Panc1 (cell line): ENCODE measurements around the gene EGFLAM. TPM values are rescaled to one million over a fixed set of nuclear protein-coding genes. Genes with fewer than 3 reads are reported as not detected.

Experiments used
- ATAC-seq: fragments of 200-7000 bp; cut with Tn5 transposase; 2 replicates; pipeline ENCODE4 v1.9.1; 2020; ENCODE audit warnings: mild to moderate bottlenecking, moderate library complexity
- BruUV-seq: library from RNA; stranded (reverse); fragments of 400-500 nt; replicated peaks from 2 replicates; lab custom pipeline; 2021; lab: Mats Ljungman, UMichigan
- CTCF ChIA-PET: fragments of 300-600 bp; sonication (Branson Sonifier 250); formaldehyde crosslinking; loops from one replicate; lab custom pipeline; 2022; ENCODE audit warnings: antibody characterized with exemption; lab: Charles Lee
- POLR2A ChIA-PET: fragments of 300-600 bp; sonication (Branson Sonifier 250); formaldehyde crosslinking; loops from one replicate; lab custom pipeline; 2022; ENCODE audit warnings: antibody characterized with exemption; lab: Charles Lee
- DNase-seq: peaks from one replicate; pipeline ENCODE4 v3.0.0-alpha.2; 2010; ENCODE audit warnings: low read depth, low spot score
- H3K27ac ChIP-seq: 2 replicates; pipeline ENCODE4 v1.5.1; 2011; ENCODE audit warnings: mild to moderate bottlenecking, low read length, inconsistent platforms
- H3K27me3 ChIP-seq: fragments of 200-500 bp; sonication (Bioruptor generic); 2 replicates; pipeline ENCODE4 v1.6.0; 2014; ENCODE audit warnings: low read length, inconsistent platforms; ENCODE audit not compliant: control insufficient read depth, insufficient read depth
- H3K36me3 ChIP-seq: fragments of 200-500 bp; sonication (Bioruptor generic); 2 replicates; pipeline ENCODE4 v1.5.1; 2014; ENCODE audit warnings: inconsistent platforms, mild to moderate bottlenecking, low read length, moderate library complexity; ENCODE audit not compliant: control insufficient read depth, insufficient read depth
- H3K4me1 ChIP-seq: 2 replicates; pipeline ENCODE4 v1.5.1; 2011; ENCODE audit warnings: inconsistent platforms, mild to moderate bottlenecking, low read length, moderate library complexity; ENCODE audit not compliant: control insufficient read depth, insufficient read depth
- H3K4me3 ChIP-seq, 2 experiments: 2 replicates each; pipeline ENCODE4 v1.5.1; 2011 to 2012; ENCODE audit warnings: low read depth in 2 of 2, low read length in 2 of 2, mild to moderate bottlenecking in 2 of 2, inconsistent platforms in 1 of 2, moderate library complexity in 1 of 2
- H3K9me3 ChIP-seq: fragments of 200-500 bp; sonication (Bioruptor generic); 2 replicates; pipeline ENCODE4 v1.5.1; 2014; ENCODE audit warnings: low read depth, mild to moderate bottlenecking, inconsistent platforms, low read length, moderate library complexity; ENCODE audit not compliant: control insufficient read depth, insufficient read depth
- CTCF ChIP-seq: fragments of 450-650 bp; IDR thresholded peaks from 2 replicates; pipeline ENCODE4 v1.5.1; 2017; ENCODE audit warnings: mild to moderate bottlenecking
- POLR2AphosphoS5 ChIP-seq: IDR thresholded peaks from 2 replicates; pipeline ENCODE4 v1.6.1; 2012; ENCODE audit warnings: mild to moderate bottlenecking, low read depth, low read length, moderate library complexity
- REST ChIP-seq, 2 experiments: IDR thresholded peaks; 2 replicates each; pipeline ENCODE4 v1.6.1; 2011 to 2012; ENCODE audit warnings: low read depth in 2 of 2, control low read depth in 1 of 2, low read length in 1 of 2, mild to moderate bottlenecking in 1 of 2, moderate library complexity in 1 of 2; ENCODE audit not compliant: insufficient read depth in 1 of 2
- SIN3A ChIP-seq: IDR thresholded peaks from 2 replicates; pipeline ENCODE4 v1.6.1; 2012; ENCODE audit warnings: low read depth, mild to moderate bottlenecking, low read length, moderate library complexity, borderline replicate concordance; ENCODE audit not compliant: insufficient read depth
- TCF7L2 ChIP-seq: IDR thresholded peaks from 2 replicates; pipeline ENCODE4 v1.6.1; 2011; ENCODE audit warnings: mild to moderate bottlenecking, low read depth, low read length, inconsistent platforms
- in situ Hi-C: cut with HindIII; loops from 2 replicates; pipeline ENCODE4 v1.10.0; 2016; ENCODE audit warnings: low sequenced_read_pairs, low pct_unique_long_range_greater_than_20kb
- intact Hi-C: fragments of 100-400 bp; cut with micrococcal nuclease; formaldehyde crosslinking; loops from one replicate; pipeline ENCODE4 v1.10.0; 2022; ENCODE audit not compliant: unreplicated experiment
- total RNA-seq: library from RNA; stranded (reverse); gene quantifications from one replicate; pipeline ENCODE4 v1.2.1, GENCODE V29; 2021; ENCODE audit not compliant: unreplicated experiment

Gene EGFLAM
- total RNA-seq, 1 experiment from 2014 or later: 14.8 TPM

- H3K27me3 ChIP-seq: peaks cover 31% of the 10 kb centered on the region
Observed at GRCh38 chr5:38258042-38258318, 379 bp upstream of the EGFLAM start.

GRCh38 chr5:38259062-38259808, 876 bp downstream of the EGFLAM start:
- peaks cover 33% of the 10 kb centered on the region for H3K27me3 ChIP-seq
- ATAC-seq (peak; percentile 52; the same call in 1 of the 2 replicates), DNase-seq (no peak)
- no peaks in the 10 kb centered on the region for H3K9me3 ChIP-seq
- H3K36me3 ChIP-seq: no peaks in the 10 kb centered on the region
- TF ChIP-seq POLR2AphosphoS5 (no peak), SIN3A (no peak), CTCF (no peak), REST (IDR thresholded peaks at IDR 0.05; ENCODE audit: insufficient read depth in 1 of 2, low read depth in 2 of 2, low read length in 1 of 2) (no peak), TCF7L2 (no peak)
- BruUV-seq: no TSS peak
- ChIA-PET POLR2A (no interaction called here), CTCF (no interaction called here)
- intact Hi-C loops (no loop called here), in situ Hi-C loops (no loop called here)
- H3K4me3 ChIP-seq: peak overlapping the region; percentile 41 to 57
- 0 out of 2 replicates have a peak, but pooled peaks cover 4% of the 10 kb centered on the region for H3K4me1 ChIP-seq
- H3K27ac ChIP-seq: no peak overlapping the region

More at GRCh38 chr5:38258042-38258318, 379 bp upstream of the EGFLAM start:
- H3K27ac ChIP-seq: no peak overlapping the region
- peak overlapping the region in 1 of 2 experiments; percentile 57; a peak in 1 of 4 replicates for H3K4me3 ChIP-seq
- ATAC-seq: no peak
- DNase-seq: no peak
- POLR2A ChIA-PET: no interaction called here
- H3K36me3 ChIP-seq: no peaks in the 10 kb centered on the region
- 0 out of 2 replicates have a peak, but pooled peaks cover 4% of the 10 kb centered on the region for H3K4me1 ChIP-seq
- no peaks in the 10 kb centered on the region for H3K9me3 ChIP-seq
- CTCF ChIA-PET: no interaction called here
- no TSS peak for BruUV-seq
- intact Hi-C loops (no loop called here), in situ Hi-C loops (no loop called here)
- TF ChIP-seq POLR2AphosphoS5: no peak
- TF ChIP-seq REST (IDR thresholded peaks at IDR 0.05; ENCODE audit: insufficient read depth in 1 of 2, low read depth in 2 of 2, low read length in 1 of 2): no peak
- no peak for TF ChIP-seq CTCF
- TF ChIP-seq SIN3A: no peak
- no peak for TF ChIP-seq TCF7L2
